ENCODE data around the gene CELF6.
"Not testable (repeated sequence)": the region's sequence is repeated elsewhere in the genome, so short reads cannot be mapped to it uniquely, and the experiment has no call there.

Gene CELF6

GRCh38 chr15:72318408-72318942, 1.5 kb downstream of the CELF6 start:
- DNase-seq (ENCODE audit: low read depth in 2 of 2), result no peak

GRCh38 chr15:72315706-72316370, 4.1 kb downstream of the CELF6 start:
- no peak for DNase-seq (ENCODE audit: low read depth in 2 of 2)

- DNase-seq (ENCODE audit: low read depth in 2 of 2), result no peak
Observed at GRCh38 chr15:72313881-72314280, 6.1 kb downstream of the CELF6 start.

GRCh38 chr15:72313448-72313840, 6.5 kb downstream of the CELF6 start:
- DNase-seq (ENCODE audit: low read depth in 2 of 2), result no peak

- peak; percentile 34 to 40 for DNase-seq (ENCODE audit: low read depth in 2 of 2)
Observed at GRCh38 chr15:72312605-72313447, 7.1 kb downstream of the CELF6 start.

GRCh38 chr15:72307026-72307425, 12.9 kb downstream of the CELF6 start:
- DNase-seq (ENCODE audit: low read depth in 2 of 2), result no peak

- DNase-seq (ENCODE audit: low read depth in 2 of 2), result no peak
Observed at GRCh38 chr15:72306211-72306785, 13.7 kb downstream of the CELF6 start.

GRCh38 chr15:72304596-72304995, 15.4 kb downstream of the CELF6 start:
- DNase-seq (ENCODE audit: low read depth in 2 of 2), result no peak

- no peak for DNase-seq (ENCODE audit: low read depth in 2 of 2)
Observed at GRCh38 chr15:72302955-72303354, 17.0 kb downstream of the CELF6 start.

- no peak for DNase-seq (ENCODE audit: low read depth in 2 of 2)
Observed at GRCh38 chr15:72289597-72290325, 30.2 kb downstream of the CELF6 start.

- no peak for DNase-seq (ENCODE audit: low read depth in 2 of 2)
Observed at GRCh38 chr15:72288796-72289596, 31.0 kb downstream of the CELF6 start.

- DNase-seq (ENCODE audit: low read depth in 2 of 2), result peak; percentile 22 to 31
Observed at GRCh38 chr15:72285927-72286516, 33.9 kb downstream of the CELF6 start.

GRCh38 chr15:72285402-72285801, 34.6 kb downstream of the CELF6 start:
- no peak for DNase-seq (ENCODE audit: low read depth in 2 of 2)

- no peak for DNase-seq (ENCODE audit: low read depth in 2 of 2)
Observed at GRCh38 chr15:72284781-72285180, 35.2 kb downstream of the CELF6 start.

- no peak for DNase-seq (ENCODE audit: low read depth in 2 of 2)
Observed at GRCh38 chr15:72281713-72282112, 38.2 kb downstream of the CELF6 start.

GRCh38 chr15:72280751-72281150, 39.2 kb downstream of the CELF6 start:
- no peak for DNase-seq (ENCODE audit: low read depth in 2 of 2)

GRCh38 chr15:72278737-72279136, 41.2 kb downstream of the CELF6 start:
- DNase-seq (ENCODE audit: low read depth in 2 of 2), result no peak

GRCh38 chr15:72276326-72276700, 43.6 kb downstream of the CELF6 start:
- no peak for DNase-seq (ENCODE audit: low read depth in 2 of 2)

GRCh38 chr15:72275635-72276325, 44.2 kb downstream of the CELF6 start:
- DNase-seq (ENCODE audit: low read depth in 2 of 2), result not testable (repeated sequence)

- DNase-seq (ENCODE audit: low read depth in 2 of 2), result no peak
Observed at GRCh38 chr15:72272997-72273352, 47.0 kb downstream of the CELF6 start.
